Astrocyte (in vitro differentiated cells and primary cell): ENCODE results near the gene ACSL1.

Experiments used
- EZH2 ChIP-seq: IDR thresholded peaks from 2 replicates; pipeline ENCODE4 v1.6.1; 2012; ENCODE audit warnings: mild to moderate bottlenecking, low read length, inconsistent platforms; ENCODE audit not compliant: insufficient read depth
- TF ChIP-seq, protein P1 (sequence below): IDR thresholded peaks from 2 replicates; pipeline ENCODE4 v1.5.1; 2011; ENCODE audit warnings: low read depth, mild to moderate bottlenecking, inconsistent platforms, low read length, moderate library complexity; ENCODE audit not compliant: insufficient read depth

DNA sequence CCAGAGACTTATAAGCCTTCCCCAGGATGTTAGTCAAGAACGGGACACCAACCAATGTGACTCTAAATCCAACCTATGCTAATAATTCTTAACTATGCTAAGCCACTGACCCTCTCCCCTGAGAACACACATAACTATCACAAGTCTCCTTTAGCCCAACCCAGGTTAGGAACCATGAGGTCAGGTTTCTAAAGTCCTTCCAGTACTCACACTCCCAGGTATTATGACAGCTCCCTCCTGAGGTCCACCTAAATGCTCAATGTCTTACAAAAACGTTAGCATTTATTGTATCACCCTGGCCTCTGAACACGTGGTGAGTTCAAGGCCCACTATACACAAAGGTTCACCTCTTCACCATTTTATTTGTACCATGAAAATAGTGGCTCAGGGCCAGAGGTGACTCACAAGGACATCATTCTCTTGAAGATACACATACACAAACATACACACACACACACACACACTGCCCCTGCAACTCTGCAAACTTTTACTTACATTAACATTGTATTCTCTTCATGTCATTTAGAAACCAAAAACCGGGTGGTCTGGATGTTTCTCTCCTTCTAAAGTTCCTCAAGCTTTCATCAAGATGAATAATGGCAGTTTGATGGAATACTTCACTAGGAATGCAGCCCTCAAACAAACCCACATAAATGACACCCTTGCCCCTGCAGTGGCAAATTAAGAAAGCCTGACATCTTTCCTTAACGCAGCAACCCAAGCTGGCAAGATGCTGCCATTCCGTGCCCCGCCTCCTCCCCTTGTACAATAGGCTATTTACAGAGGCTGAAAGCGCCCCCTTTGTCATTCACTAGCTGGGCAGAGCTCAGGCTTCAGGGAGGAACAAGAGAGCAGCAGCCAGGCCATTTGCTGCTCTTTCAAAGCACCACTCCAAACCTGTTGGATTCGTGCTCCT is 17.7 kb downstream of the ACSL1 start:
- TF ChIP-seq, protein P1, sequence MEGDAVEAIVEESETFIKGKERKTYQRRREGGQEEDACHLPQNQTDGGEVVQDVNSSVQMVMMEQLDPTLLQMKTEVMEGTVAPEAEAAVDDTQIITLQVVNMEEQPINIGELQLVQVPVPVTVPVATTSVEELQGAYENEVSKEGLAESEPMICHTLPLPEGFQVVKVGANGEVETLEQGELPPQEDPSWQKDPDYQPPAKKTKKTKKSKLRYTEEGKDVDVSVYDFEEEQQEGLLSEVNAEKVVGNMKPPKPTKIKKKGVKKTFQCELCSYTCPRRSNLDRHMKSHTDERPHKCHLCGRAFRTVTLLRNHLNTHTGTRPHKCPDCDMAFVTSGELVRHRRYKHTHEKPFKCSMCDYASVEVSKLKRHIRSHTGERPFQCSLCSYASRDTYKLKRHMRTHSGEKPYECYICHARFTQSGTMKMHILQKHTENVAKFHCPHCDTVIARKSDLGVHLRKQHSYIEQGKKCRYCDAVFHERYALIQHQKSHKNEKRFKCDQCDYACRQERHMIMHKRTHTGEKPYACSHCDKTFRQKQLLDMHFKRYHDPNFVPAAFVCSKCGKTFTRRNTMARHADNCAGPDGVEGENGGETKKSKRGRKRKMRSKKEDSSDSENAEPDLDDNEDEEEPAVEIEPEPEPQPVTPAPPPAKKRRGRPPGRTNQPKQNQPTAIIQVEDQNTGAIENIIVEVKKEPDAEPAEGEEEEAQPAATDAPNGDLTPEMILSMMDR = no peak
- TF ChIP-seq EZH2 = no peak
